HS-5 (cell line): ENCODE data around the gene ZNF10.
A peak's percentile ranks its signal among the peaks of the same experiment; 100 is the strongest.

ENCODE experiments used
- DNase-seq: peaks from one replicate; pipeline ENCODE4 v3.0.0-alpha.2; 2012; ENCODE audit warnings: low read depth

The ZNF10 gene

GRCh38 chr12:133130038-133130807 is at the start of gene ZNF10, which contains the start of gene ZNF891:
TSS of gene ZNF10 (plus strand) at chr12:133130627. CDS start at chr12:133144493, 13,866 bp downstream.
TSS of gene ZNF891 (minus strand) at chr12:133130274. CDS start at chr12:133121918, 8,356 bp downstream.
- peak; percentile 64 for DNase-seq

DNA sequence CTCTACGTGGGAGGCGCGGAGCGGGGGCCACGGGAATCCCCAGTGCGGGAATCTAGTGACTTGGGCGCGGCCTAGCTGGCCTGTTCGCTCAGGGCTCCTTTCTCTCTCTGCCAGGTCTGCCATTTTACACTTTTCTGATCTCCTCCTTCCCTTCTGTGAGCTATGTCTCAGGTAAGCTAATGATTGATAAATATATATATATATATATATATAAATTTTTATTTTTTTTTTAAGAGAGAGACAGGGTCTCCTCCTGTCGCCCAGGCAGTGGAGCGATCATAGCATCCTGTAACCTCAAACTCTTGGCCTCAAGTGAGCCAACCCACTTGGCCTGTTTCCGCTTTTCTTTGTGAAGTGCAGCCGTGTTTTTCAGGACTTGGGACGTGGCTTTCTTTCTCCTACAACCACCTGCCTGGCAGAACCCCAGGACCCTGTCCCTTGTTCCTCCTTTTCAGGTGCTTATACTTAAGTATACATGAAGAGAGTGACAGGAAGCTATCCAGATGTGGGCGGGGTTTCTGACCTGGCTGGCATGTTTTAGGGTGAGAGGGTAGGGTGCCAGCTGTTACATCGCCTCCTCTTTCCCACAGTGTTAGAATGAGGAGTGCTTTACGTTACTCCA is 49.2 kb upstream of the ZNF10 start:
- DNase-seq, result no peak

- DNase-seq, result no peak
Measured at GRCh38 chr12:133083345-133083744, 47.1 kb upstream of the ZNF10 start.

DNA sequence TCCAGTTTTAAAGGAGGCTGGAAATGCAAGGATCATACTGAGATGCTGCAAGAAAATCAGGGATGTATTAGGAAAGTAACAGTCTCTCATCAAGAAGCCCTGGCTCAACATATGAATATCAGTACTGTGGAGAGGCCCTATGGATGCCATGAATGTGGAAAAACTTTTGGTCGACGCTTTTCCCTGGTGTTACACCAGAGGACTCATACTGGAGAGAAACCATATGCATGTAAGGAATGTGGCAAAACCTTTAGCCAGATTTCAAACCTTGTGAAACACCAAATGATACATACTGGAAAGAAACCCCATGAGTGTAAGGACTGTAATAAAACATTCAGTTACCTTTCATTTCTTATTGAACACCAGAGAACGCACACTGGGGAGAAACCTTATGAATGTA is 24.8 kb upstream of the ZNF10 start:
- no peak for DNase-seq

GRCh38 chr12:133106253-133106652 is 24.2 kb upstream of the ZNF10 start:
- no peak for DNase-seq

- DNase-seq, result no peak
Measured at GRCh38 chr12:133107121-133107520, 23.3 kb upstream of the ZNF10 start.

DNA sequence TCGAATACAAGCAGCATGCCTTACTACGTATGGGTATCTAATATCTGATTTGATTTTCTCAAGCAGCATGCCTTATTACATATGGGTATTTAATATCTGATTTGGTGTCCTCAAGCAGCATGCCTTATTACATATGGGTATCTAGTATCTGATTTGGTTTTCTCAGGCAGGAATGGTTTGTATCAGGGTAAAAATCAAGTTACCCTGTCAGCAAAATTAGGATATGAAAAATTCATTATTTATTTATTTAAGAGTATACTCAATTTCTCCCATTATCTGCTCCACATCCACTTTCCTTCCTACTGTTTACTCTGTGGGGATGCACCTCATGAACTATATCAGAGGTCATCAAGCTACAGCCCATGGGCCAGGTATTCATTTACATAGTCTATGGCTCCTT is 22.3 kb upstream of the ZNF10 start:
- no peak for DNase-seq

DNA sequence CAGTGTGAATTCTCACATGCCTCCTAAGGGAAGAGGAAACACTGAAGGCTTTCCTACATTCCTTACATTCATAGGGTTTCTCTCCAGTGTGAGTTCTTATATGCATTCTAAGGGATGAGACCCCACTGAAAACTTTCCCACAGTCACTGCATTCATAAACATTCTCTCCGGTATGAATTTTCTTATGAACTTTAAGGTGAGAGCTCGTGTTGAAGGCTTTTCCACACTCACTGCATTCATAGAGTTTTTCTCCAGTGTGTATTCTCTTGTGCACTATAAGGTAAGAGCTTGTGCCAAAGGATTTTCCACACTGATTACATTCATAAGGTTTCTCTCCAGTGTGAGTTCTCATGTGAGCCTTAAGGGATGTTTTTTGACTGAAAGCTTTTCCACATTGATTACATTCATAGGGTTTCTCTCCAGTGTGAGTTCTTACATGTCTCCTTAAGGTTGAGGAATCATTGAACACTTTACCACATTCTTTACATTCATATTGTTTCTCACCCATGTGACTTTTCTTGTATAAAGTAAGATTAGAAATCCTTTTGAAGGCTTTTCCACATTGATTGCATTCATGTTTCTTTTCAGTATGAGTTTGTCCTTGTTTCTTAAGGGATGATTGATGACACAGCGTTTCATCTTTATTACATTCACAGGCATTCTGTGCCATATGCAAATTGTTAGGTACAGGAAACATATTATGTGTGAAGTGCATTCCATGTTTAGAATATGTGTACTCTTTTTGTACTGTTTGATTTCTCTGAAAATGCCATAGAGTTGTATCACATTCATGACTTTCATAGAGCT is 9.8 kb upstream of the ZNF10 start:
- DNase-seq, result no peak

- DNase-seq, result no peak
Measured at GRCh38 chr12:133124674-133125073, 5.8 kb upstream of the ZNF10 start.

GRCh38 chr12:133129368-133130037 is 924 bp upstream of the ZNF10 start:
- no peak for DNase-seq

GRCh38 chr12:133130808-133131128 is 341 bp downstream of the ZNF10 start:
- no peak for DNase-seq

DNA sequence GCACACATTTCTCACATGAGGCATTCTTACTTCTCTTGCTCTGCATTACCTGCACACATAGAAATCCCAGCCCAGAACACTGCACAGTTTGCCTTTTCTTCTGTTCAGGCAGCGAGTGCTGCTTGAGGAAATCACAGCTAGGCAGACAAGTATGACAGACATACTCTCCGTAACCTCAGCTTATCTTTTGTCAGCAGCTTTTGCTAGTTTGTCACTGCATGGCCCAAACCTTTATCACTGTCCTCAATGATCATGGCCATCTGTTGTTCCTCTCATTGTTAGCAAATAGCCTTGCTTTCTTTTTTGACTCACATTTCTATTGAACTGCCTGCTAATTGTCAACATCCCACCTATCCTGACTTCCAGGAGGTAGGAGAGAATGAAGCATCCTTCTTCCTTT is 5.3 kb downstream of the ZNF10 start:
- DNase-seq, result no peak

DNA sequence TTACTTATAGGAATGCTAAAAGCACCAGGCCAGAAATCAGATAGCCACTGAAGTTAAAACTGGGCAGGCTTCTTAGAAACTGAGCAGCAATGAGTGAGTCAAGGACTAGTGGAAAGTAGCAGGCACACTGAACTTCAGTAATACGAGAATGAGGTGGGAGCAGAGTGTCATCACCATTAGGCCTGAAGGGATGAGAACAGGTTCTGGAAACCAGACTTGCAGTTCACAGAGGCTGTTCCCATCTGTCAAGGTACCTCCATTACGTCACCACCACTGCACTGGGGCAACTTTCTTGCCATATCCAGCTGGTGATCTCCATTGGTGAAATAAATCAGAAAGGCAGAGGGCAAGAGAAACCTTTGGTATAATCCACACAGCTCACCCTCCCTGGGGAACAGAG is 15.6 kb downstream of the ZNF10 start:
- DNase-seq, result no peak

GRCh38 chr12:133156125-133156690 is 25.8 kb downstream of the ZNF10 start:
- no peak for DNase-seq

DNA sequence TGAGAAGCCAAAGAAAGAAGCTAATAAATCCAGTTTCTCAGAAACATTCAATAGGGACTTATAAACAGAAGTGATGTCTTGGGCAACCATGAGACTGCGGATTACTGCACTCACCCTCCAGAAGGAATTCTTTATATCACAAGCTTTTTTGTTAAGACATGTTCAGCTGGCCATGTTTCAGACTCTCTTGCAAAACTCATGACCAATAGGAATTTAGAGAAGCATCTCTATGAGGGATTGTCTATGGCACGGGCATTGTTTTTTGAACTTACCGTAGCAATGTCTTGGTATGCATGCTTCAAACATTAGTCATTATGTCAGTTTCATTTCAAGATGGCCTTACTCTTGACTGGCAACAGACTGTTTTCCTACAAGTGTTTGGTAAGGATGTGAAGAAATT is 35.3 kb downstream of the ZNF10 start:
- no peak for DNase-seq

DNA sequence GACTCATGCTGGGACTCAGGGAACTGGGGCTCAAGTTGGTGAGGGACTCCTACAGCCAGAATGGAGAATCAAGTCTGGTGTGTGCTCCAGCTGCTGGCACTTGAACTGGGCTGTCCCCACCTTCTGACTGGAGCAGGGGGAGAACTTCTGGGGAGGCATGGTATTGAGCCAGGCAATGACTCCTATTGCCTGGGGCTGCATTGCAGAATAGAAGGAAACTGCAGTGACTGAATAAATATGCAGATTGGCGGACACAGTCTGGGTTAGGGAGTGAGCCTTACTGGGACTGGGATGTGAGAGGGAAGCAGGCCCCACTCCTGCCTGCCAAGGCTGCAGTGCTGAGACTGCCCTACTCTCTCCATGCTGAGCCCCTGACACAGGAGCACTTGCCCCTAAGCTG is 42.1 kb downstream of the ZNF10 start:
- DNase-seq, result no peak

DNA sequence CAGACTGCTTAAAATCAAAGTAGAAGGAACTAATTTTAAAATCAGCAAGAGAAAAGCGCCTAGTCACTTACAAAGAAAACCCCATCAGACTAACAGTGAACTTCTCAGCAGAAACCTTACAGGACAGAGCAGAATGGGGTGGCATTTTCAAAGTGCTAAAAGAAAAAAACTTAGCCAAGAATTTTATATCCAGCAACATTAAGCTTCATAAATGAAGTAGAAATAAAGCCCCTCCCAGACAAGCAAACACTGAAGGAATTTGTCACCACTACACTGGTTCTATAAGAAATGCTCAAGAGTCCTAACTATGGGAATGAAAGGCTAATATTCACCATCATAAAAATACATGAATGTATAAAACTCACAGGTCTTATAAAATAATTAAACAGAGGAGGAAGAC is 44.5 kb downstream of the ZNF10 start:
- DNase-seq, result no peak

GRCh38 chr12:133180669-133181068 is 50.2 kb downstream of the ZNF10 start:
- no peak for DNase-seq

DNA sequence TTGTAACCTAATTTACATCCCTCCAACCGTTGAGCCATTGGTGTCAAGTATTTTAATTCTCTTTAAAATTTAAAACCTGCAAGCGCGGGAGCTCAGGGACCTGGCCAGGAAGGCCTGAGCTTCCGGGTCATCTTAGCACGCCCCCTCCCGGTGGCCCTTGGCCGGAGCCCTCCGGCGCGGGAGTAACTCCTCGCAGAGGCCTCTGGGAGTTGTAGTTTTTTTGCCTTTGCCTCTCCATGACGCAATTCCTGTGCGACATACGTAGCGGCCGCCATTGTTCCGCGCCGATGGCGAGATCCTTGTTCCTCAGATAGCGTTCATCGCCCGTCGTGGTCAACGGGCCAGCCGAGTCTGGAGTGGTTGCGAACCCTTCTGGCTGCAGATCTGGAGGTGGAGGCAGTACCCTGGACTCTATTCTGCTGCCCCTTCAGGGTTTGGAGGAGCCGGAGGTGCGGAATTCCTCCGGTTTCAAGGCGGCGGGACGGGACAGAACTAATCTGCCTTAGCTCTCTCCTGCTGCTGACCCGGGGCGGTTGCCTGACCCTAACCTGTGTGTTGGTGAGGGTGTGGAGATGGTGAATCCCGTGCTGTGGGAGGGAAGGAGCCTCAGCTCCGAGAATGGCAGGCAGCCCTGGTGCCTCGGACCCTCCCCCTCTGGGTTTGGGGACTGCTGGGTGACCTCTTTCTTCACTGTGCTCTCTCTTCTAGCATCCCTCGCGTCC is 51.0 kb downstream of the ZNF10 start, which contains the start of gene ZNF268:
Gene ZNF268 (plus strand): TSS at position 258 of the 722 bp plus-strand sequence. CDS start 503 bp downstream, outside the sequence.
- peak; percentile 56 for DNase-seq

- DNase-seq, result no peak
Measured at GRCh38 chr12:133190176-133190575, 59.7 kb downstream of the ZNF10 start.

DNA sequence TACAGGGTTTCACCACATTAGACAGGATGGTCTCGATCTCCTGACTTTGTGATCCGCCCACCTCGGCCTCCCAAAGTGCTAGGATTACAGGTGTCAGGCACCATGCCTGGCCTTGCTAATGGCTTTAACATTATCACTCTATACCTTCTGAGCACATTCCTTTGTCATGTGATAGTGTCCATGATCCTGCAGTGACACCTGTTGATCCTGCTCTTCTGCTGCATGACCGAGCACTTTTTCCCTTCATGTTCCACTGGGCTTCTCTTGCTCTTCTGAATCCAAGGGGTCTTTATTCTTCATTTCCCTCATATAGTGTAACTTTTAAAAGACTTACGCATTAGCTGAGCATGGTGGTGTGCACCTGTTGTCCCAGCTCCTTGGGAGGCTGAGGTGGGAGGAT is 62.4 kb downstream of the ZNF10 start:
- no peak for DNase-seq
